Breast epithelium (tissue), 4 donors: ENCODE measurements around the gene MYD88. TPM values are rescaled to one million over a fixed set of nuclear protein-coding genes. Genes with fewer than 3 reads are reported as not detected.

ENCODE experiments used
- DNase-seq, 2 donors: peaks; one replicate each; pipeline ENCODE4 v3.0.0-alpha.2; 2019; ENCODE audit warnings: low spot score in 2 of 2
- H3K27ac ChIP-seq, 2 donors: fragments of 200-600 bp; sonication (generic) in 1 of 2; one replicate each; pipeline ENCODE4 v1.5.1; 2016 to 2019; ENCODE audit warnings: mild to moderate bottlenecking in 1 of 2
- H3K27me3 ChIP-seq, 2 donors: fragments of 200-600 bp; sonication (generic) in 1 of 2; one replicate each; pipeline versions ENCODE4 v1.5.1 to v1.6.0; 2017 to 2019; ENCODE audit warnings: control low read depth in 1 of 2, mild to moderate bottlenecking in 1 of 2
- H3K36me3 ChIP-seq: fragments of 200-600 bp; one replicate; pipeline ENCODE4 v1.5.1; 2019
- H3K4me1 ChIP-seq, 2 donors: fragments of 200-600 bp; sonication (generic); one replicate each; pipeline ENCODE4 v1.5.1; 2016 to 2019; ENCODE audit warnings: control low read depth in 1 of 2
- H3K4me3 ChIP-seq, 3 donors: fragments of 200-600 bp; sonication (generic); 1 replicate in 2 of 3; 2 replicates in 1 of 3; pipeline ENCODE4 v1.5.1; 2016 to 2019; ENCODE audit warnings: mild to moderate bottlenecking in 3 of 3, moderate library complexity in 2 of 3
- H3K9me3 ChIP-seq, 2 donors: fragments of 200-600 bp; sonication (generic) in 1 of 2; one replicate each; pipeline ENCODE4 v1.5.1; 2016 to 2019; ENCODE audit warnings: control low read depth in 1 of 2
- CTCF ChIP-seq, 3 donors: fragments of 450-650 bp; IDR thresholded peaks; one replicate each; pipeline ENCODE4 v1.5.1; 2016 to 2017; ENCODE audit warnings: antibody characterized with exemption in 3 of 3, mild to moderate bottlenecking in 3 of 3, moderate library complexity in 3 of 3
- POLR2A ChIP-seq: fragments of 450-650 bp; IDR thresholded peaks from one replicate; pipeline ENCODE4 v1.6.1; 2016; ENCODE audit warnings: antibody characterized with exemption, mild to moderate bottlenecking, moderate library complexity
- POLR2AphosphoS5 ChIP-seq, 3 donors: sonication (generic); formaldehyde crosslinking; IDR thresholded peaks; one replicate each; pipeline ENCODE4 v1.6.1; 2017; ENCODE audit warnings: antibody characterized with exemption in 3 of 3
- intact Hi-C: fragments of 100-400 bp; cut with DNase I; formaldehyde crosslinking; loops from one replicate; pipeline ENCODE4 v1.15.1; 2023; ENCODE audit warnings: low total_unique reads
- total RNA-seq, 3 donors: library from RNA; depleted of rRNA; stranded (reverse); fragments of >200 nt; gene quantifications; one replicate each; pipeline ENCODE4 v1.1.0, GENCODE V29; 2016

Gene MYD88
- total RNA-seq, 3 donors from 2014 or later, result 33.4 to 36.0 (median 35.3) TPM

DNA sequence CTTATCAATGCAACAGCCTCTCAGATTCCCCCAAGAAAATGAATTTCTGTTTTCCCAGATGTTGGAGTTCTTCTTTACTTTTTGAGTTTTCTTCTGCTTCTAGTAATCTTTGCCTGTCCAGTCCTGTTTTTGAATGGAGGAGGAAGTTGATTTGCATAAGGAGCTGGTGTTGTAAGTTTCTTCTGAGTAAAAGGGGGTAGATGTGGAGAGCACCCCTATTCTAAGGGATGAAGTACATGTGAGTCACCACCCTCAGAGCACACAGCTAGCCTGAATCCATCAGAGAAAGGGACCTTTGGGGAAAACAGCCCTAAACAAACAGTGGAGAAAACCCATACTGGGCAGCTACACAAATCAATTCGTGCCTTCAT is 36.0 kb upstream of the MYD88 start:
- H3K9me3 ChIP-seq, result no peaks in the 10 kb centered on the region
- intact Hi-C loops, result no loop called here
- TF ChIP-seq POLR2AphosphoS5 (IDR thresholded peaks at IDR 0.05) (no peak), CTCF (IDR thresholded peaks at IDR 0.05) (no peak), POLR2A (no peak)
- H3K36me3 ChIP-seq, result no peaks in the 10 kb centered on the region
- DNase-seq, result no peak
- H3K4me3 ChIP-seq, result no peak overlapping the region
- H3K4me1 ChIP-seq, result no peaks in the 10 kb centered on the region
- no peak overlapping the region for H3K27ac ChIP-seq
- no peaks in the 10 kb centered on the region for H3K27me3 ChIP-seq

- no peak for DNase-seq
- intact Hi-C loops, result no loop called here
- H3K27me3 ChIP-seq, result no peaks in the 10 kb centered on the region
- TF ChIP-seq POLR2AphosphoS5 (IDR thresholded peaks at IDR 0.05), result no peak
- no peak for TF ChIP-seq POLR2A
- no peak for TF ChIP-seq CTCF (IDR thresholded peaks at IDR 0.05)
- no peaks in the 10 kb centered on the region for H3K4me1 ChIP-seq
- no peak overlapping the region for H3K4me3 ChIP-seq
- no peak overlapping the region for H3K27ac ChIP-seq
- no peaks in the 10 kb centered on the region for H3K9me3 ChIP-seq
- no peaks in the 10 kb centered on the region for H3K36me3 ChIP-seq
Observed at GRCh38 chr3:38105525-38105924, 32.9 kb upstream of the MYD88 start.

DNA sequence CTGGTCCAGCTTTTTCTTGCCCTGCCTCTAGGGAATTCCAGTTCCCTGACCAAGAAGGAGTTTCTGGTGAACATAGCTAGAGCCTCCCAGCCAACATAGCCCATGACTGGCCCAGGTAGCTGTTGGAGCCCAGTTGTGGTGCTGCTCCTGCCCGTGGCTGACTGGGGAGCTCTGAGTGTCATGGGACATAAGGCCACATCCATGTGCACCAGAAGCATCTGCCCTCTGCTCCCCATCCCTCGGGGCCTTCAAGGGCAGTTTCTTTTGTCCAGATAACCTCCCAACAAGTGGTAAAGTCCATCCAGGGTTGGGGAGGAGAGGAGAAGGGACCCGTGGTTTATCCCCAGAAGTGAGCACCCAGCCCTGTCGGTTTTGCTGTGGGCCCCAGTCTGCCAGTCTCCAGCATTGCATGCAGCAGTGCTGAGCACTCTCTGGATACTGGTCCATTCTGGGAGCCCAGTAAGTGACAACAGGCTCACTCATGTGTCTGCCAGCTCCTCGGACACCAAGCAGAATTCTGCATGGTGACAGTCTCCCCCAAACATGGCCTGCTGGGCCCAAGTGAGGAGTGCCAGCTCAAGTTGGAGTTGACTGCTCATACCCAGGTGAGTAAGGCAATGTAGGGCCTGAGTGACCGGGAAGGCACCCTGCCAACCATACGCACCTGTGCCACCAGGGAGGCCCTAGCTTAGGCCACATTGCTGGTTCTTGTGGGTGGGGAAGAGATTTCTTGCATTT is 30.4 kb upstream of the MYD88 start:
- Histone ChIP-seq H3K27ac (no peak overlapping the region), H3K36me3 (no peaks in the 10 kb centered on the region), H3K9me3 (no peaks in the 10 kb centered on the region), H3K4me1 (no peaks in the 10 kb centered on the region), H3K27me3 (no peaks in the 10 kb centered on the region), H3K4me3 (no peak overlapping the region)
- peak in 1 of 2 donors; percentile 20 for DNase-seq
- intact Hi-C loops, result no loop called here
- TF ChIP-seq POLR2A (no peak), POLR2AphosphoS5 (IDR thresholded peaks at IDR 0.05) (no peak), CTCF (IDR thresholded peaks at IDR 0.05) (no peak)

DNA sequence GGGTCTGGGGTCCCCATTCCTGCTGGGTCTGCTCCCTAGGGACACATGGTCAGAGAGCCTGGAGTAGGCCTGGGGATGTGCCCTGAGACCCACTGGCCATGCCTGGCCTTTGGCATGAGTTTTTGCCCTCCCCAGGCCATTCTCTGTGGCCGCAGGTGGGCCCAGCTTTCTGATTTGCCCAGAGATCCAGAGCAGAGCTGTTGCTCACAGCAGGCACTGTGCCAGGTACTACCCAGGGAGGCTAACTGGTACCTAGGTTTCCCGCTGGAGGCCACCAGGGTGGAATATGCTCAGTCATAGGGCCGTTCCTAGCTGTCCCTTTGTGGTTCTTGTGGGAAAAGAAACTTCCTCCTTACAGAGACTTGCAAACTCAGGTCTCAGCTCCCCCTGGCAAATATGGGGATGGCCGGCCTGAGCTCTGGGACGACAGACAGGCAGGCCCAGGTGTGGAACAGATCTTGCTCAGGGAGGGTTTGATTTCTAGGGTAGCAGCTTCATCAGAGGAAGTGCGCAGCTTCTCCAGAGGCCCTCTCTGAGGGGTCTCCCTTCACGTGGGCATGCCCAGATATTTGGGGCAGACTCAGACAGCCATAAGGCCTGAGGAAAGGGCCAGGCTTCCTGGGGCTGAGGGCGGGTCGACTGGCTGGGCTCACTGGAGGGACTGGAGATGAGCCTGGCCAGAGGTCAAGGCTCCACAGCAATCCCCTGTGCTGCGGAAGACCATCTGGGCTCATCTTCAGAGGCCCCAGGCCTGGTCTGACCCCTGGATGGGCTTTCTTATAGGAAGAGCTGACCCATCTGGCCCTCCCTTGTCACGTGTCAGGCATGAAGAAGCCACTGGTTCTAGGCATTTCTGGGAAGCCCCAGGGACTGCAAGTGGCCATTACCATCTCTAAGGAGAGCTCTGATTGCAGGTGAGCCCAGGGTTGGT is 29.5 kb upstream of the MYD88 start:
- intact Hi-C loops, result no loop called here
- H3K4me3 ChIP-seq, result no peak overlapping the region
- H3K27me3 ChIP-seq, result no peaks in the 10 kb centered on the region
- no peaks in the 10 kb centered on the region for H3K9me3 ChIP-seq
- no peak overlapping the region for H3K27ac ChIP-seq
- H3K4me1 ChIP-seq, result no peaks in the 10 kb centered on the region
- no peak for TF ChIP-seq POLR2A
- TF ChIP-seq POLR2AphosphoS5 (IDR thresholded peaks at IDR 0.05), result no peak
- TF ChIP-seq CTCF (IDR thresholded peaks at IDR 0.05), result no peak
- H3K36me3 ChIP-seq, result no peaks in the 10 kb centered on the region
- peak in 1 of 2 donors; percentile 10 for DNase-seq
